HG03442 (cell line): ENCODE data around the gene SMURF1.

ENCODE experiments used
- ATAC-seq: cut with Tn5 transposase; IDR thresholded peaks from one replicate; pipeline ENCODE4 v1.9.1; 2021; ENCODE audit warnings: mild to moderate bottlenecking, moderate library complexity; ENCODE audit not compliant: unreplicated experiment

The SMURF1 gene

DNA sequence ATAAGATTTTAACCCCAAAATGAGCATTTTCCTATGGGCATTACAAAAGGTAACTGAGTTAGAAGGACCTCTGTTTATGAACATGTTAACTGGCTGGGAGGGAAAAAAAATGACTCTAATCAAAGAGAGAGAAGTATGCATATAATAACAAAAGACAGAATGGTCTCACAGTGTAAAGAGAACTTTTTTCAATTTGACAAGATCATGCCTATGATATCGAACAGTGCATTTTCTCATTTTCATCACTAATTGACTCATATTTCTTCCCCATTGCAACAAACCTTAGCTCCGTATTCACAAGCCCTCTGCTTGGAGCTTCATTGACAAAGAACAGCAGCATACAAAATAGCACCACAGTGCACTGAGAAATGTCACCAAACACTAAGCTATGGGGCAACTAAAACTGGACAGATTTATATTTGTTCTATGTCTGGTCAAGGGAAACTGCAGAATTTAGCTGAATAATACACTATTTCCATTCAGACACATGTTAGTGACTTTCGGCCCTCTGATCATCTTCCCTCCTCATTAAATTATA is 45.6 kb downstream of the SMURF1 start:
- no peak for ATAC-seq

- ATAC-seq = no peak
These were observed 46.2 kb downstream of the SMURF1 start for GRCh38 chr7:99097730-99098129.

GRCh38 chr7:99096124-99096887 is 47.6 kb downstream of the SMURF1 start:
- no peak for ATAC-seq

DNA sequence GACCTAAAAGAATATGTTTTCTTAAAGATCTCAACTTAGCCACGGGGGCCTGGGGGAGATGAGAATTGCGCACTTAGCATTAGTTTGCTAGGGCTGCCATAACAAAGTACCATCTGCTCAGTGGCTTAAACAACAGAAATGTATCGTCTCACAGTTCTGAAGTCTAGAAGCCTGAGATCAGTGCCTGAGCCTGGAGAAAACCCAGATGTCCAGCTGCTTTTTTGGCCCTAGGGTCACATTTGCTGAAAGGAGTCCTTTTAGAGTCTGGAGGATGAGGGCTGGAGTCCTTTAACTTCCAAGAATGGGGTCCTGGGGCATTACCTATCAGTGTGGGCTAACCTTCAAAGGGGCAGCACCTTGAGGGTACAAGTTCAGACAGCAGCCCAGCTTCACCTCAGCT is 48.2 kb downstream of the SMURF1 start:
- ATAC-seq = no peak

DNA sequence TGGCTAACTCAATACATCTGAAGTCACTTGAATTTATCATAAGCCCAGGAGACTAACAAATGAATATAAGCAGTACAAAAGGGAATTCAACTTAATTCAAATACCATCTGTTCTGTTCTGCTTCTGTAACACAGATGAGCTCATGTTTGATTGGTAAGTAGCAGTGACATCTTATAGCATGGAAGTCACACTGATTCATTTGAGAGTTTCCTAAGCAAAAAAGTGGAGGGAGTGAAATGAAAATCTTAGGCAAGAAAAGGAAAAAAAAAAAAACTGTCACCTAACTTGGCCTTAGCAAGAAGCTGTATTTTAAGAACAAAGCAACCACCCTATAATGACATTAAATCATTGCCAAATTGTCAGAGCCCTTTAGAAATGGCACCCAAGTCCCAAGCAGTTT is 49.5 kb downstream of the SMURF1 start:
- no peak for ATAC-seq

GRCh38 chr7:99092064-99092720 is 51.7 kb downstream of the SMURF1 start:
- ATAC-seq = no peak

- no peak for ATAC-seq
These were observed 53.0 kb downstream of the SMURF1 start for GRCh38 chr7:99090771-99091542.

- ATAC-seq = no peak
These were observed 53.8 kb downstream of the SMURF1 start for GRCh38 chr7:99089914-99090629.

DNA sequence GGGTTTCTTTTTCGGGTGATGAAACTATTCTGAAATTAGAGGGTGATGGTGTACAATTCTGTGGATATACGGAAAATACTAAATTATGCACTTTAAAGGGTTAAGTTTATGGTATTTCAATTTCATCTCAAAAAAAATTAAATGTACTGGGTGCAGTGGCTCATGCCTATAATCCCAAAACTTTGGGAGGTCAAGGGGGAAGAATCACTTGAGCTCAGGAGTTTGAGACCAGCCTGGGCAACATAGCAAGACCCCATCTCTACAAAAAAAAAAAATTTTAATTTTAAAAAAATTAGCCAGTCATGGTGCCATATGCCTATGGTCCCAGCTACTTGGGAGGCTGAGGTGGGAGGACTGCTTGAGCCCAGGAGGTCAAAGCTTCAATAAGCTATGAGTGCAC is 57.0 kb downstream of the SMURF1 start:
- ATAC-seq = no peak

- ATAC-seq = no peak
These were observed 57.4 kb downstream of the SMURF1 start for GRCh38 chr7:99086532-99086931.

DNA sequence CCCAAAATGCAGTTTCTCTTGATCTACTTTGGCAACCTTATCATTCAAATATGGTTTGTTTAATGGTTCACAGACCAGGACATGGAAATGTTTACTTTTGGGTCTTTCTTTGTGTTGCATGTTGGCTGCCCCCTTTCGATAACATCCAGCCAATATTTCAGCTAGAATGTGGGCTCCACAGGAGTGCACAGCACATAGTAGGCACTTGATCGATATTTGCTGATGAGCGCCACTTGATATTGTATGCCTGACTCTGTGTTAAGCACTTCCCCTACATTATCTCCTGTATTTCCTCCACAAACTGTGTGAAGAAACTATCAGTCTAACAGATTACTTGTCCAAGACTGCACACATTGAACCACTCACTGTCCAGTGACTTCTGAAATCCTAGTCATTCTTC is 60.2 kb downstream of the SMURF1 start:
- no peak for ATAC-seq

DNA sequence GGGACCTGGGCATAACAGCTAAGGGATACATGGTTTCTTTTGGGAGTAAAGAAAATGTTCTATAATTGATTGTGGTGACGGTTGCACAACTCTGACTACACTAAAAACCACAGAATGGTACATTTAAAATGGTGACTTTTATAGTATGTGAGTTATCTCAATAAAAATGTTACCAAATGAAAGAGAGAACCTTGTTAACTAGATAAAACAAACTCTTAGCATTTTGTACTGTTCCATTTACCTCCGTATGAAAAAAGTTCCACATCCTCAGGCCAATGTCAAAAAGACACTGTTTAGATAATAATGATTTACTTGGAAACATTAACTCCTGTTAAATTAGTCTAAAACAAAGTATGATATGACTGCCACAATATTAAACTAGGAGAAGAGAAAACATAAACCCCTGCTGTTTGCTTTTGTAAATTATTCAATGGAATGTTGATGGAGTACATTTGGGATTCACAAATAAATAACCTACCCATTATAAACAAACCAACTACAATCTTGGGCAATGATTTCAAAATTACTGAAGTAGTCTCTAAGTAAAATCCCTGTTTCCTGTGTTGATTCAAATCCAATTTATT is 60.7 kb downstream of the SMURF1 start:
- ATAC-seq = no peak

DNA sequence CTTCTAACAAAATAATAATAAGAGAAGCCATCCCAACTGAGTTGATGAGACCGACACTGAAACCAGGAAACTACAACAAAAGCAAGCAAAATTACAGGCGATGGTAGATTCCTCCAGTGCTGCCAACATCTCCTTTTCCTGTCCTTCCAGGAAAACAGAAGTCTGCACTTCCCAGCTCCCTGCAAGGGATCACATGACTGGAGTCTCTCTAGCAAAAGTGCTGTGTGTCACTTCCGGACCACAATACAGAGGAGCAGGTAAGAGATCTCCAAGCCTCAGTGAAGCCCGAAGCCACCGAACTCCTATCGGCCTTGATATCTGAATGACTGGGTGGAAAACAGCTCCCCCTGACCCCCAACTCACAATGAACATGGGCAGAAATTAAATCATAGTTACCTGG is 63.2 kb downstream of the SMURF1 start:
- ATAC-seq = no peak

DNA sequence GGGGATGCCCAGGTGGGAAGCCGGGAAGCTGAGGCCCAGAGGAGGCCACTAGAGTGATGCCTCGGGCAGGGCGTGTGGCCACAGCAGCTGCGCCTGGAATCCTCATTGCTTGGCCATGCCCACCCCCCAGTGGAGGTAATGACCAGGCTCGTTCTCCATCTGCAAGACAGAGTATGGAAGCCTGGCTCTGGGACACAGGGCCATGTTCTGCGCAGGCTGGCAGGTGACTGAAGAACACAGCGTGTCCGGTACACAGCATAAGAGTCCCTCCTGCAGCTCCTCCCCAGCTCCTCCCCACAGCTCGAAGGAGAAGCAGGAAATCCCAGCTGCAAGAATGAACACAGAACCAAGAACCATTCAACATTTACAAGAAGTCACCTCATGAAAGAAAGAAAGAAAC is 64.8 kb downstream of the SMURF1 start:
- no peak for ATAC-seq

DNA sequence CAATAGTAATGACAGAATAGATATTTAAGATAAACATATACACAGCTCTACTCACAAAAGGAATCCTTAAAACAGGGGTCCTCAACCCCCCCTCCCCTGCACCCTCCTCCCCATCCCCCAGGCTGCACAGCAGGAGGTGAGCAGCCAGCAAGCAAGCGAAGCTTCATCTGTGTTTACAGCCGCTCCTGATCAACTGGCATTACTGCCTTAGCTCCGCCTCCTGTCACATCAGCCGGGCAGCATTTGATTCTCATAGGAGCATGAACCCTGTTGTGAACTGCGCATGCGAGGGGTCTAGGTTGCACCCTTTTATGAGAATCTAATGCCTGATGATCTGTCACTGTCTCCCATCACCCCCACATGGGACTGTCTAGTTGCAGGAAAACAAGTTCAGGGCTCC is 65.5 kb downstream of the SMURF1 start:
- ATAC-seq = no peak

- ATAC-seq = no peak
These were observed 67.3 kb downstream of the SMURF1 start for GRCh38 chr7:99076615-99077014.

DNA sequence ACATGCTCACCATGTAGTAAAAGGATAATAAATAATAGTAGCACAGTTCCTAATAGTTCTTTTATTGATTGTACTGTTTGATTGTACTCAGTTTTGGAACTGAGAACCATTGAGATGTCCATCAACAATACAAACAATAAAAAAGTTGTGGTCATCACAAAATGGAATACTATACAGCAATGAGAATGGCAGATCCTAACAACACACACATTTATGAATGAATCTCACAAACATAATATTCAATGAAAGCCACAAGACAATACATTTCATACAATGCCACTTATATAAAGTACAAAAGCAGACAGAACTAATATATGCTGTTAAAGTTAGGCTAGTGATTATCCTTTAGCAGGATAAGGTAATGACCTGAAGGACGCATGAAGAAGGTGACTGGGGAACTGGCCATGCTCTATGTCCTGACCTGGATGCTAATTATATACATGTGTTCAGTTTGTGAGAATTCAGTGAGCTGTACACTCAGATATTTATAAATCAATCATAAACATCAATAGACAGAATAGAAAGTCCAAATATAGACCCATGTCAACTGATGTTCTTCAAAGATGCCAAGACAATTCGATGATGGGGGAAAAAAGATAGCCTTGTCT is 70.0 kb downstream of the SMURF1 start:
- no peak for ATAC-seq

GRCh38 chr7:99072126-99072525 is 71.8 kb downstream of the SMURF1 start:
- no peak for ATAC-seq

DNA sequence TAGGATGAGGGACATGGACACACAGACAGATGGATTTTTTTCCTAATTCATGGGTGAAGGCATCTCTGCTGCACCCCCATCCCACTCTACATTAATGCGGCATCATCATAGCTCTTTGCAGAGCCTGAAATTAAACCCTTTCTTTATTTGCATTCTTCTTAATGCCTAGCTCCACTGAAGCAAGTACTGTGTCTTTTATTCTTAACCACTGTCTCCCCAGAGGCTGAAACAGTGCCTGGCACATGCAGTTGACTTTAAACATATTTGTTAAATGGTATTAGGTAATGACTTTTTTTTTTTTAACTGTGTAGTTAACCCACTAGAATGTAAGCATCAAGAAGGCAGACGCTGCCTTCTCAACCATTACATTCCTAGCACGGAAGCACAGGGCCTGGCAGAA is 73.5 kb downstream of the SMURF1 start:
- ATAC-seq = no peak
